Measurements from ENCODE around the gene DCTN2. TPM values are rescaled to one million over a fixed set of nuclear protein-coding genes. Genes with fewer than 3 reads are reported as not detected.
A peak's percentile ranks its signal among the peaks of the same experiment; 100 is the strongest.

The DCTN2 gene
- polyA plus RNA-seq (2011; rRNA removed), result 133 and 167 TPM in 2 replicates
- 108 and 168 TPM in 2 replicates for polyA minus RNA-seq (2011; rRNA and poly(A)+ RNA removed)

DNA sequence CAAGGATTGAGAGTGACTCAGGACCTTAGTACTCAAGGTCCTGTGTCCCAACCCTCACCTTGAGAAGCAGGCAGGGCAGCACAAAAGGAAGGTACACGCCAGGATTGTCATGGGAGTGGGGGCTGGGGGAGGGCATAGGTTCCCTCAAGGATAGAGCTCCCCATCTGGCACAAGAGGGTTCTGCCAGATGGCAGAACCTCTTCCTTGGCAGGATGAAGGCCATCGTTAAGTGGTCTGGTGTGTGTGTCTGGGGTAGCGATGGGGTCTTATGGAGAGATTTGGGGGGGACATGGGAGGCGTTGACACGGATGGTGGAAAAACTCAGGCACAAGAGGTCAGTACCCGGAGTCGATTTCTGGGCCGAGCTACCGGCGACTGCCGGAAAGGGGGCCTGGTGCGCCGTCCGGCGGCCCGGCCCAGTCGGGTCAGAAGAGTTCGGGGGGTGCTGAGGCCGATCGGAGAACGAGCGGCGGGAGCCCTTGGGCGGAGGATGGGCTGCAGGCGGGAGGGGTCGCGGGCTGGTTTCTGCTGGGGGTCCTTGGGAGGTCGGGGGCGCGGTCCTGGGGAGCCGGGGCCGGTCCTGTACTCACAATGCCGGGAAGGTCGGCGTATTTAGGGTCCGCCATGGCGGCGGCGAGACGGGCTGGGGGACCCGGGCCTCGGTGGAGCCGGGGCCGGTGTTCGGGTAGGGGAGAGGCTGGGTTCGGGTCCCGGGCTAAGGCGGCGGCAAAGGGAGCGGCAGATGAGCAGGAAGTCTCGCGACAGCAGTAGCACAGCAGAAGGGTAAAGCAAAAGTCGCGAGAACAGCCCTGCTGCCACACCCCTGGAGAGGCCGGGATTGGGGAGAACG lies at the start of gene DCTN2:
Gene DCTN2 (minus strand): TSS at position 755 of the 850 bp plus-strand sequence. CDS start 129 bp downstream, at position 626.
- peak; percentile 84 for DNase-seq (ENCODE audit: low read depth)
- ChIA-PET POLR2A (interaction anchor here (0.6 to 0.7 kb wide), 4 partner anchors 13 to 285 kb away, joined by 3 to 9 read pairs (median 3); partner anchors contain the start of gene DDIT3), CTCF (interaction anchor here (1.0 to 1.1 kb wide), 2 partner anchors 11 to 22 kb away, joined by 3 read pairs; no protein-coding TSS in a partner anchor)
- H3K27me3 ChIP-seq (ENCODE audit: control insufficient read depth, insufficient read depth, low read length), result peaks cover 6% of the 10 kb centered on the region
- no peaks in the 10 kb centered on the region for H3K36me3 ChIP-seq (ENCODE audit: control insufficient read depth, insufficient read depth, low read length)
- TF ChIP-seq, protein P1, sequence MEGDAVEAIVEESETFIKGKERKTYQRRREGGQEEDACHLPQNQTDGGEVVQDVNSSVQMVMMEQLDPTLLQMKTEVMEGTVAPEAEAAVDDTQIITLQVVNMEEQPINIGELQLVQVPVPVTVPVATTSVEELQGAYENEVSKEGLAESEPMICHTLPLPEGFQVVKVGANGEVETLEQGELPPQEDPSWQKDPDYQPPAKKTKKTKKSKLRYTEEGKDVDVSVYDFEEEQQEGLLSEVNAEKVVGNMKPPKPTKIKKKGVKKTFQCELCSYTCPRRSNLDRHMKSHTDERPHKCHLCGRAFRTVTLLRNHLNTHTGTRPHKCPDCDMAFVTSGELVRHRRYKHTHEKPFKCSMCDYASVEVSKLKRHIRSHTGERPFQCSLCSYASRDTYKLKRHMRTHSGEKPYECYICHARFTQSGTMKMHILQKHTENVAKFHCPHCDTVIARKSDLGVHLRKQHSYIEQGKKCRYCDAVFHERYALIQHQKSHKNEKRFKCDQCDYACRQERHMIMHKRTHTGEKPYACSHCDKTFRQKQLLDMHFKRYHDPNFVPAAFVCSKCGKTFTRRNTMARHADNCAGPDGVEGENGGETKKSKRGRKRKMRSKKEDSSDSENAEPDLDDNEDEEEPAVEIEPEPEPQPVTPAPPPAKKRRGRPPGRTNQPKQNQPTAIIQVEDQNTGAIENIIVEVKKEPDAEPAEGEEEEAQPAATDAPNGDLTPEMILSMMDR (IDR thresholded peaks at IDR 0.05; ENCODE audit: insufficient read depth, low read depth, low read length), result peak; percentile 34
- H3K4me3 ChIP-seq (ENCODE audit: low read depth, low read length), result peak within 1 kb of the TSS; percentile 100

DNA sequence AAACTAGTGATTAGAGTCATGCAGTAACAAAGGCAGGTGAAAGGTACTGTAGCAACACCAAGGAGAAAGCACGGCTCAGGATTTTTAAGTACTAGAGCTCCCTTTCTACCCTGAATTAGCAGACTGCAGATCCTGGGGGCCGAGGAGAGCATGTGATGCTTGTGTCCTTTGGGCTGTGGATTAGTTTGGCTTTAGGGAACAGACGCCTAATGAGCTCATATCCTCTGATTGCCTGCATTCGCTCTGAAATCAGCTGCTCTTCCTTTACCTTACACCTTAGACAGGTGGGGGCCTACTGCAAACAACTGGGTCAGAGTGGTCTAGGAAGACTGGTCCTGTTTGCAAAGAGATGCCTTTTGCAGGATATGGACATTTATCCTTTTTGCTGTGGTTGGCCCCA lies 46.2 kb upstream of the DCTN2 start:
- H3K4me3 ChIP-seq (ENCODE audit: low read depth, low read length), result no peak overlapping the region
- POLR2A ChIA-PET, result no interaction called here
- TF ChIP-seq, protein P1 (IDR thresholded peaks at IDR 0.05; ENCODE audit: insufficient read depth, low read depth, low read length), result no peak
- no peak for DNase-seq (ENCODE audit: low read depth)
- CTCF ChIA-PET, result interaction anchor here (0.6 to 4.8 kb wide), 4 partner anchors 10 to 147 kb away, joined by 3 to 35 read pairs (median 18); no protein-coding TSS in a partner anchor
- H3K36me3 ChIP-seq (ENCODE audit: control insufficient read depth, insufficient read depth, low read length), result peaks cover 3% of the 10 kb centered on the region; the same call in 1 of the 2 replicates
- H3K27me3 ChIP-seq (ENCODE audit: control insufficient read depth, insufficient read depth, low read length), result no peaks in the 10 kb centered on the region

DNA sequence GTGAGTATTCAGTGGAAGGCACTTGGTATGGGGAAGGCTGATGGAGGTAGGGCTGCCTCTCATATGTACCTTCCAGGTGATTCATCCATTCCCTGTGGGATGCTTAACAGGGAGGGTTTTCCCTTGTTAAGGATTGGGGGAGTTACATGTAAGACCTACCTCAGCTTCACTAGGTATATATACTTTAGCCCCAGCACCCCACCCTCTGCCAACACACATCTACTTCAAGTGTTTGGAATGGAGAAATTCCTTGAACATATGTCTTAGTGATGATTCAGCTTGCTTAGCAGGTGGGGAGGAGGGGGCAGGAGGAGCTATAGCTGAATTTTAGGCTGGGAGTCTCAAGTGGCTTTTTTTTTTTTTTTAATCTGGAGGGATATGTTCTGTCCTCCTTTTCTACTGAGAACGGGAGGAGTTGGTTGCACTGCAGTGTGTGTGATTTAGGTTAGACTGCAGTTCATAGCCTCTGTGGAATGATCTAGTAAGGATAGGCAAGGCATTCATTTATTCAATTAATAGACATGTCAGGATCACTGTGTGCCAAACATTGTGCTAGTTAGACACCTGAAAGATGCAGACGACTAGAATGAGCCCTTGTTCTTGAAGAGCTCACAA lies 45.7 kb upstream of the DCTN2 start:
- CTCF ChIA-PET, result interaction anchor here (0.6 to 4.8 kb wide), 4 partner anchors 9 to 148 kb away, joined by 3 to 35 read pairs (median 18); no protein-coding TSS in a partner anchor
- Histone ChIP-seq H3K4me3 (ENCODE audit: low read depth, low read length) (no peak overlapping the region), H3K36me3 (ENCODE audit: control insufficient read depth, insufficient read depth, low read length) (peaks cover 3% of the 10 kb centered on the region; the same call in 1 of the 2 replicates), H3K27me3 (ENCODE audit: control insufficient read depth, insufficient read depth, low read length) (no peaks in the 10 kb centered on the region)
- POLR2A ChIA-PET, result interaction anchor here (0.8 kb wide), 1 partner anchor 11 kb away, joined by 5 read pairs; no protein-coding TSS in a partner anchor
- TF ChIP-seq, protein P1 (IDR thresholded peaks at IDR 0.05; ENCODE audit: insufficient read depth, low read depth, low read length), result no peak
- no peak for DNase-seq (ENCODE audit: low read depth)

DNA sequence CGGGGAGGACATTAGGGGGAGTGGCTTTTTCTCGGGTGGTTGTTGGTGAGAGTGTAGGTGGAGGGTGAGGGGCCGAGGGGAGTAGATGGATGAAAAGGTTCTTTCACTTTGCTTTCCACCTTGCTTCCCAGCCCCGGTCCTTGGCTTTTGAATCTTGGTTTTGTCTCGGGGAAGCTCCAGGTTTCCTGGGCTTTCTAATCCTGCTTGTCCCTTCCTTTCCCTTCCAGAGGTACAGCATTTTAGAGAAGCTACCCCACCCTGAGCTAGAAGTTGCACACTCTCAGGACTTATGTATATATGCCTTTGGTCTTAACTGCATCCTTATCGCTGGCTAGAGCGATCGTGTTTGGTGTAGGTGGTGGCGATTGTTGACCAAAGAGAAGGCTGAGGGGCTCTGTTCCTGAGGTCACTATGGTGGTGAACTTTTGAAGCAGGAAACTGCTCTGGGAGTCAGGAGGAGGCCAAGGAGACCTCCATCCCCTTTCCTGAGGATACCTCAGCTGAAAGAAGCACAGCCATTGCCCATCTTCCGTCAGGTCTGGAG lies 44.9 kb upstream of the DCTN2 start:
- TF ChIP-seq, protein P1 (IDR thresholded peaks at IDR 0.05; ENCODE audit: insufficient read depth, low read depth, low read length), result no peak
- peaks cover 3% of the 10 kb centered on the region; the same call in 1 of the 2 replicates for H3K36me3 ChIP-seq (ENCODE audit: control insufficient read depth, insufficient read depth, low read length)
- peak overlapping the region; percentile 94 for H3K4me3 ChIP-seq (ENCODE audit: low read depth, low read length)
- H3K27me3 ChIP-seq (ENCODE audit: control insufficient read depth, insufficient read depth, low read length), result no peaks in the 10 kb centered on the region; the same call in 1 of the 2 replicates
- ChIA-PET POLR2A (interaction anchor here (0.8 kb wide), 1 partner anchor 12 kb away, joined by 5 read pairs; no protein-coding TSS in a partner anchor), CTCF (interaction anchor here (1.0 to 4.8 kb wide), 7 partner anchors 8 to 145 kb away, joined by 3 to 35 read pairs (median 6); partner anchors contain the start of genes B4GALNT1 and GLI1)
- no peak for DNase-seq (ENCODE audit: low read depth)

Data from BJ (cell line).